GM12878 (cell line): ENCODE measurements around the gene HCN1. TPM values are rescaled to one million over a fixed set of nuclear protein-coding genes. Genes with fewer than 3 reads are reported as not detected.
"Not testable (repeated sequence)": the region's sequence is repeated elsewhere in the genome, so short reads cannot be mapped to it uniquely, and the experiment has no call there.

Source experiments
- ATAC-seq: fragments of 200-7000 bp; cut with Tn5 transposase; 3 replicates; pipeline ENCODE4 v1.9.1; 2020; ENCODE audit warnings: mild to moderate bottlenecking, moderate library complexity
- BruUV-seq: library from RNA; stranded (reverse); fragments of 400-500 nt; replicated peaks from 2 replicates; lab custom pipeline; 2021; lab: Mats Ljungman, UMichigan
- CTCF ChIA-PET: fragments of 300-600 bp; sonication (Branson Sonifier 250); formaldehyde crosslinking; extraction: SDS; loops from one replicate; lab custom pipeline; 2021; ENCODE audit warnings: inconsistent platforms; lab: Yijun Ruan, JAX
- POLR2A ChIA-PET: fragments of 350-600 bp; formaldehyde crosslinking; extraction: SDS; loops from one replicate; lab custom pipeline; 2021; ENCODE audit warnings: inconsistent platforms; lab: Charles Lee
- RAD21 ChIA-PET: fragments of 300-600 bp; sonication (Branson Sonifier 250); formaldehyde crosslinking; loops from one replicate; lab custom pipeline; 2023; ENCODE audit warnings: antibody characterized with exemption; ENCODE audit not compliant: unreplicated experiment; lab: Charles Lee
- SMC1A ChIA-PET: fragments of 300-600 bp; sonication (Branson Sonifier 250); formaldehyde crosslinking; loops from one replicate; lab custom pipeline; 2023; ENCODE audit not compliant: unreplicated experiment, uncharacterized antibody; lab: Charles Lee
- DNase-seq: peaks from one replicate; pipeline ENCODE4 v3.0.0-alpha.2; 2011; ENCODE audit warnings: low read depth, low spot score
- FAIRE-seq: peaks from 3 replicates; lab custom pipeline; 2011; peaks lifted over from hg19 to GRCh38; lab: Jason Lieb, UNC
- H2AFZ ChIP-seq: 2 replicates; pipeline ENCODE4 v1.6.0; 2011; ENCODE audit warnings: low read depth, low read length, control low read depth; ENCODE audit not compliant: control insufficient read depth
- H3K27ac ChIP-seq: 2 replicates; pipeline ENCODE4 v1.5.1; 2011; ENCODE audit warnings: control low read depth; ENCODE audit not compliant: control insufficient read depth, insufficient read depth
- H3K27me3 ChIP-seq, 2 experiments: replicated peaks in 1 of 2; 2 replicates each; pipeline versions ENCODE4 v1.6.0 to v1.6.1; 2011; ENCODE audit warnings: low read length in 1 of 2; ENCODE audit not compliant: control insufficient read depth in 2 of 2, insufficient read depth in 2 of 2
- H3K36me3 ChIP-seq, 2 experiments: 2 replicates each; pipeline ENCODE4 v1.5.1; 2011; ENCODE audit warnings: low read length in 1 of 2; ENCODE audit not compliant: control insufficient read depth in 2 of 2, insufficient read depth in 2 of 2
- H3K4me1 ChIP-seq: 2 replicates; pipeline ENCODE4 v1.6.1; 2011; ENCODE audit warnings: mild to moderate bottlenecking, low read length, moderate library complexity, mixed read lengths; ENCODE audit not compliant: control insufficient read depth, insufficient read depth
- H3K4me2 ChIP-seq: 2 replicates; pipeline ENCODE4 v1.6.0; 2011; ENCODE audit warnings: control low read depth; ENCODE audit not compliant: control insufficient read depth, insufficient read depth
- H3K4me3 ChIP-seq: fragments of 200-600 bp; sonication (generic); 2 replicates; pipeline ENCODE4 v1.5.1; 2016
- H3K79me2 ChIP-seq: 2 replicates; pipeline ENCODE4 v1.6.0; 2011; ENCODE audit warnings: low read length; ENCODE audit not compliant: control insufficient read depth, insufficient read depth
- H3K9ac ChIP-seq: 2 replicates; pipeline ENCODE4 v1.8.0; 2011; ENCODE audit warnings: low read length, control low read depth, mixed read lengths; ENCODE audit not compliant: control insufficient read depth, insufficient read depth
- H3K9me3 ChIP-seq: replicated peaks from 3 replicates; pipeline ENCODE4 v1.5.1; 2011; ENCODE audit warnings: mild to moderate bottlenecking, low read length; ENCODE audit not compliant: control insufficient read depth, insufficient read depth
- H4K20me1 ChIP-seq: 2 replicates; pipeline ENCODE4 v1.6.0; 2011; ENCODE audit not compliant: control insufficient read depth, insufficient read depth
- ATF2 ChIP-seq: IDR thresholded peaks from 2 replicates; pipeline ENCODE4 v1.6.1; 2012; ENCODE audit warnings: low read length, inconsistent platforms
- ATF3 ChIP-seq: IDR thresholded peaks from 2 replicates; pipeline ENCODE4 v1.6.1; 2011; ENCODE audit warnings: low read depth, mild to moderate bottlenecking, low read length, moderate library complexity, borderline replicate concordance; ENCODE audit errors: extremely low read depth
- E2F4 ChIP-seq: IDR thresholded peaks from 2 replicates; pipeline ENCODE4 v1.6.1; 2012; ENCODE audit warnings: low read depth, low read length, improper control_type of control experiment
- MEF2A ChIP-seq: IDR thresholded peaks from 2 replicates; pipeline ENCODE4 v1.6.1; 2011; ENCODE audit warnings: low read depth, mild to moderate bottlenecking, low read length, moderate library complexity; ENCODE audit not compliant: insufficient read depth
- POLR2AphosphoS2 ChIP-seq: IDR thresholded peaks from 2 replicates; pipeline ENCODE4 v1.6.1; 2011; ENCODE audit warnings: low read depth, mild to moderate bottlenecking, low read length, improper control_type of control experiment, moderate library complexity
- SMARCA5 ChIP-seq: fragments of 450-650 bp; IDR thresholded peaks from 2 replicates; pipeline ENCODE4 v1.6.1; 2017; ENCODE audit warnings: mild to moderate bottlenecking
- ZNF217 ChIP-seq: fragments of 450-650 bp; IDR thresholded peaks from 2 replicates; pipeline ENCODE4 v1.6.1; 2017; ENCODE audit warnings: antibody characterized with exemption, mild to moderate bottlenecking
- ZZZ3 ChIP-seq: IDR thresholded peaks from 2 replicates; pipeline ENCODE4 v1.6.1; 2011; ENCODE audit warnings: low read depth; ENCODE audit not compliant: control insufficient read depth, insufficient read length
- WGBS: methylation state at CpG from one replicate; pipeline ENCODE4 v1.1.6; 2016; ENCODE audit warnings: low lambda C conversion rate; ENCODE audit not compliant: insufficient replicate concordance, insufficient coverage; ENCODE audit errors: missing lambda C conversion rate; 5-methylcytosine and 5-hydroxymethylcytosine counted together
- in situ Hi-C: fragments of 300-500 bp; cut with MboI; formaldehyde crosslinking; loops from 9 replicates; pipeline ENCODE4 v1.14.3; 2018; ENCODE audit warnings: mixed read lengths
- intact Hi-C: fragments of 100-400 bp; cut with micrococcal nuclease; formaldehyde crosslinking; loops from one replicate; pipeline ENCODE4 v1.14.2; 2022; ENCODE audit not compliant: unreplicated experiment
- polyA plus RNA-seq, 11 experiments: library from polyadenylated mRNA; depleted of rRNA in 4 of 11; unstranded in 6 of 11; stranded (reverse) in 5 of 11; fragments of >200 nt; fragmentation: Nextera tagmentation in 4 of 11; fragmentation: Illumina TruSeq in 1 of 11; extraction: Ambion mirVana in 4 of 11; extraction: Trizol in 1 of 11; gene quantifications; 1 replicate in 1 of 11; 2 replicates in 10 of 11; pipeline versions ENCODE4 v1.2.1 to v1.2.3, GENCODE V29; 2011 to 2016; ENCODE audit warnings: inconsistent platforms in 2 of 11, missing spikeins in 2 of 11, low read depth in 1 of 11
- total RNA-seq, 4 experiments: library from RNA; depleted of rRNA in 3 of 4; stranded (reverse); fragments of >200 nt in 3 of 4; fragmentation: Illumina TruSeq in 1 of 4; extraction: Trizol in 1 of 4; gene quantifications; 2 replicates each; pipeline versions ENCODE4 v1.2.1 to v1.2.3, GENCODE V29; 2013 to 2021

Gene HCN1
- total and polyA plus RNA-seq, 10 of the 15 experiments (the other 5 are each of a cell fraction or from before 2014, with no cell fraction given): not detected

- ATAC-seq (no peak), DNase-seq (no peak), FAIRE-seq (no peak)
- Histone ChIP-seq H4K20me1 (no peaks in the 10 kb centered on the region), H3K4me2 (no peak overlapping the region), H3K27me3 (no peaks in the 10 kb centered on the region), H3K9me3 (no peaks in the 10 kb centered on the region), H2AFZ (no peak overlapping the region), H3K4me3 (no peak overlapping the region), H3K4me1 (no peaks in the 10 kb centered on the region), H3K36me3 (no peaks in the 10 kb centered on the region), H3K9ac (no peak overlapping the region), H3K79me2 (no peaks in the 10 kb centered on the region), H3K27ac (no peak overlapping the region)
- 0% methylated on average over 1 of the region's 1 CpG for WGBS
- TF ChIP-seq SMARCA5 (no peak), E2F4 (no peak), ATF2 (no peak), ZNF217 (no peak), POLR2AphosphoS2 (no peak), MEF2A (no peak), ZZZ3 (no peak), ATF3 (no peak)
- no TSS peak for BruUV-seq
- ChIA-PET RAD21 (no interaction called here), POLR2A (no interaction called here), CTCF (interaction anchor here (0.6 kb wide), 1 partner anchor 45 kb away, joined by 3 read pairs; no protein-coding TSS in a partner anchor), SMC1A (no interaction called here)
- intact Hi-C loops (no loop called here), in situ Hi-C loops (no loop called here)
Measured at GRCh38 chr5:45507178-45507577, 189.0 kb downstream of the HCN1 start.

- CTCF ChIA-PET, H3K4me2 ChIP-seq, POLR2A ChIA-PET, ATAC-seq, H3K36me3 ChIP-seq, BruUV-seq, H4K20me1 ChIP-seq, H3K9me3 ChIP-seq, H2AFZ ChIP-seq, H3K27me3 ChIP-seq, H3K79me2 ChIP-seq, FAIRE-seq, DNase-seq, SMC1A ChIA-PET, H3K4me1 ChIP-seq, H3K27ac ChIP-seq, RAD21 ChIA-PET, H3K4me3 ChIP-seq, H3K9ac ChIP-seq, intact Hi-C loops: not testable (repeated sequence)
- 73% methylated on average over 11 of the region's 11 CpGs for WGBS
- in situ Hi-C loops: loop anchor here (5.0 kb wide), 1 partner anchor 873 kb away; no protein-coding TSS in a partner anchor
Measured at GRCh38 chr5:45499006-45499405, 197.2 kb downstream of the HCN1 start.
